NCI-H345 treated with DMSO at 0.1 percent for 48 hours (cell line): Measurements from ENCODE around the gene NFATC1.
A peak's percentile ranks its signal among the peaks of the same experiment; 100 is the strongest.

Experiments
- DNase-seq: peaks from one replicate; lab custom pipeline; 2025; ENCODE audit not compliant: unreplicated experiment; lab: John Stamatoyannopoulos, UW

Gene NFATC1

GRCh38 chr18:79486356-79487182, 90.8 kb downstream of the NFATC1 start:
- no peak for DNase-seq

GRCh38 chr18:79487183-79487800, 91.6 kb downstream of the NFATC1 start:
- no peak for DNase-seq

- DNase-seq, result no peak
These were observed 92.1 kb downstream of the NFATC1 start for GRCh38 chr18:79487801-79488201.

- DNase-seq, result no peak
These were observed 92.8 kb downstream of the NFATC1 start for GRCh38 chr18:79488311-79489050.

- no peak for DNase-seq
These were observed 93.5 kb downstream of the NFATC1 start for GRCh38 chr18:79489051-79489898.

- DNase-seq, result no peak
These were observed 94.3 kb downstream of the NFATC1 start for GRCh38 chr18:79489899-79490625.

GRCh38 chr18:79490626-79491041, 94.9 kb downstream of the NFATC1 start:
- DNase-seq, result no peak

- DNase-seq, result no peak
These were observed 95.4 kb downstream of the NFATC1 start for GRCh38 chr18:79491081-79491551.

- no peak for DNase-seq
These were observed 97.6 kb downstream of the NFATC1 start for GRCh38 chr18:79493211-79493800.

GRCh38 chr18:79493801-79494211, 98.1 kb downstream of the NFATC1 start:
- no peak for DNase-seq

GRCh38 chr18:79494936-79495335, 99.2 kb downstream of the NFATC1 start:
- DNase-seq, result no peak

GRCh38 chr18:79495591-79496071, 99.9 kb downstream of the NFATC1 start:
- DNase-seq, result no peak

- DNase-seq, result no peak
These were observed 100.7 kb downstream of the NFATC1 start for GRCh38 chr18:79496237-79496977.

GRCh38 chr18:79496978-79497637, 101.4 kb downstream of the NFATC1 start:
- peak; percentile 42 for DNase-seq

- no peak for DNase-seq
These were observed 101.9 kb downstream of the NFATC1 start for GRCh38 chr18:79497638-79498081.

- DNase-seq, result no peak
These were observed 102.9 kb downstream of the NFATC1 start for GRCh38 chr18:79498662-79499061.

GRCh38 chr18:79501006-79501405, 105.3 kb downstream of the NFATC1 start:
- no peak for DNase-seq

- DNase-seq, result no peak
These were observed 107.1 kb downstream of the NFATC1 start for GRCh38 chr18:79502782-79503181.
